ENCODE measurements around the gene SCARF2.

- no peak for TF ChIP-seq EP300 (IDR thresholded peaks at IDR 0.05; ENCODE audit: low read depth)
- TF ChIP-seq POLR2A (IDR thresholded peaks at IDR 0.05) = no peak
- no peak for TF ChIP-seq CTCF (IDR thresholded peaks at IDR 0.05)
- TF ChIP-seq POLR2AphosphoS5 (IDR thresholded peaks at IDR 0.05) = no peak
Observed at GRCh38 chr22:20400606-20401375, 36.8 kb downstream of the SCARF2 start.
